GM19452 (cell line): ENCODE measurements around the gene GPR32.
"Not testable (repeated sequence)": the region's sequence is repeated elsewhere in the genome, so short reads cannot be mapped to it uniquely, and the experiment has no call there.

Experiments
- ATAC-seq: cut with Tn5 transposase; IDR thresholded peaks from one replicate; pipeline ENCODE4 v1.9.1; 2021; ENCODE audit not compliant: unreplicated experiment

Gene GPR32

GRCh38 chr19:50770164-50770563 is at the start of gene GPR32:
Gene GPR32 (plus strand): TSS chr19:50770464. CDS start chr19:50770601, 137 bp downstream.
- not testable (repeated sequence) for ATAC-seq

- ATAC-seq = no peak
Observed at GRCh38 chr19:50720921-50721381, 49.3 kb upstream of the GPR32 start.

DNA sequence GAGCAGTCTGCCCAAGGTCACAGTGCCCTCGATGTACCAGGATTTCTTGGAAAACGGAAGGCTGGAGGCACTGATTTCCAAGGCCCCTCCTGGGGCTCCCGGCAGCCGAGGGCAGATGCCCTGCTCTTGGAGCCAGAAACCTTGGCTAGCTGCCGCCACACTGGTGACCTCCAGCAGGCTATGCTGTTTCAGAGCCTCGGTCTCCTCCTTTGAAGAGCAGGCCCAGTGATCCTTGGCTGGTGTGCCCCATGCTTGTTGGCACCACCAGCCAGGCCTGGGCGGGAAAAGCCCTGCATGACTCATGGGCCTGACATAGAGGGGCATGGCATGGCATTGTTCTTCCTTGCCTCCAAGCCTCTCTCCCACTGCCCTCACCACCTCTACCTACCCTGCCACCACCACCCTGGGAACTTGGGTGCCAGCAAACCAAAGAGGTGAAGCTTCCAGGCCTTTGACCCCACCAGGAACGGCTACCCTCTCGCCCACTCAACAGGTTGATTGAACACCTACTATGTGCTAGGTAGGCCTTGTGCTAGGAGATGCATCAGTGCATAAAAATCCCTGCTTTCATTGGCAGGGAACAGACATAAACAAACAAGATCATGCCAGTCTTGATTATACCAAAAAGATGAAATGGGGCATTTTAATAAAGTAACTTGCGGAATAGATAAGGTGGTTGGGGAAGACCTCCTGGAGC is 48.7 kb upstream of the GPR32 start:
- ATAC-seq = no peak

DNA sequence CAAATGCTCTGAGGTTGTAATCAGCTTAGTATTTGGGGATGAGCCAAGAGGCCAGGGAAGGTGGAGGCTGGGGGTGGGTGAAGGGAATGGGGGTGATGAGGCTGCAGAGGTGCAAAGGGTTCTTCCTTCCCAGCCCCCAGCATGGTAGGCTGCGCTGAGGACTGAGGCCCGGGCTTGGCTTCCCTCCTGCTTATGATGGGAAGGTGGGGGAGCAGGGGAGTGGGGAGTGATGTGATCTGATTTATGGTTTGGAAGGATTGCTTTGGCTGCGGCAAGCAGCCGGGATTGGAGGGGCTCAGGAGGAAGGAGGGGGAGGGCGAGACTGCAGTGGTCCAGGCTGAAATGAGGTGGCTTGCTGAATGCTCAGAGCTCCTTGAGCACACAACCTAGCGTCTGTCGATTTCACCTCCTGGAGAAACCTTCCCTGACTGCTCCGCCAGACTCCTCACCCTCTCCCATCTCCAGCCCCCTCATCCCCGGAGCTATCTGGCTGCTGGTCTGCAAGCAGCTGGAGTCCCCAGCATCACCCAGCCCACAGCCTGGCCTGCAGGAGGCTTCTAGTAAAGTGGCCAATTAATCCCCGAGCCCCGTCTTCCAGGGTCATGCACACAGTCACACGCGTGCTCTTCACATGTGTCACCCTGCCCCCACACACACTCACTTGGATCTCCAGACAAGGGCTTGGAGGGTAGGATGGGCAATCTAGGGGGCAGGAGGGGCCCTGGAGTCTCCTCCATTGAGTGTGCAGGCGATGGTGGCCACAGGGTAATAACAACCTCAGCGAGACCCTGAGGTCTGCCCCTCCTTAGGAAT is 47.9 kb upstream of the GPR32 start:
- no peak for ATAC-seq

DNA sequence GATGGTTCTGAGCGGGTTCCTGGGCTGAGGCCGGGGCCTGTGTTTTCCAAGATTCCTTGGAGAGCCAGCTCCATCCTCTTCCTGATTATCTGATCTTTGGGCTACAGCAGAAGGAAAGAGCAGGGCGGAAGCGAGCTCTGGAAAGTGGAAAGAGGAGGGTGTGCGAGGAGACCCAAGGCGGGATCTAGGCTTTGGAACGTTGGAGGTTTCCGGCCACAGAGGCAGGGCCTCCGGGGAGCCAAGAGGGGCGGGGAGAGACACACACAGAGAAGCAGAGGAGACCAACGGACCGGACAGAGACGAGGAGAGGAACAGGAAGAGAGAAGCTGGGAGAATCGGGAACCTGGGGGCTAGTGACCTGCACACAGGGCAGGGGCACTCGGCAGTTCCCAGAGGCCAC is 47.2 kb upstream of the GPR32 start, which contains the start of gene CLEC11A:
TSS of gene CLEC11A (plus strand) at position 296 of the 400 bp plus-strand sequence. CDS start 162 bp downstream, outside the sequence.
- ATAC-seq = no peak

DNA sequence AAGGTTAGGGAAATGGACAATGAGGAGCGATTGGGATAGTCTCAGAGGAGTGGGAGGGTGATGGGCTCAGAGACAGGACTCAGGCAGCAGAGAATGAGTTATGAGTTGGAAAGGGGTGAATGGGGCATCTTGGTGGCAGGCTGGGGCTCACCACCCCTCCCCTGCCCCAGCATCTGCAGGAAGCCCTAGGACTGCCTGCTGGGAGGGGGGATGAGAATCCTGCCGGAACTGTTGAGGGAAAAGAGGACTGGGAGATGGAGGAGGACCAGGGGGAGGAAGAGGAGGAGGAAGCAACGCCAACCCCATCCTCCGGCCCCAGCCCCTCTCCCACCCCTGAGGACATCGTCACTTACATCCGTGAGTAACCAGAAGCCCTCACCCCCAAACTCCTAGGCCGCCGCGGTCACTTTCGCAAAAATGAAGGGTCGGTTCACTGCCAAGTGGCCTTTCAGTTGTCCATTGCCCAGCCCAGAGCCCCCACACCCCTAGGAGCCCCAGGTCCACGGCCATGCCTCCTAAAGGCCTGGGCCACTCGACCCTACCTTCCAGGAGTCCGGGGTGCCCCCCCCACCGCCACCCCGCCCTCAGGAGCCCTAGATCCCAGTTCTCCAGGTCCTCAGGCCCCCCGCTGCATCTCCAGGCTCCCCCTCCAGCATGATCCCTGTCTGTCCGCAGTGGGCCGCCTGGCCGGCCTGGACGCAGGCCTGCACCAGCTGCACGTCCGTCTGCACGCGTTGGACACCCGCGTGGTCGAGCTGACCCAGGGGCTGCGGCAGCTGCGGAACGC is 46.3 kb upstream of the GPR32 start:
- no peak for ATAC-seq

DNA sequence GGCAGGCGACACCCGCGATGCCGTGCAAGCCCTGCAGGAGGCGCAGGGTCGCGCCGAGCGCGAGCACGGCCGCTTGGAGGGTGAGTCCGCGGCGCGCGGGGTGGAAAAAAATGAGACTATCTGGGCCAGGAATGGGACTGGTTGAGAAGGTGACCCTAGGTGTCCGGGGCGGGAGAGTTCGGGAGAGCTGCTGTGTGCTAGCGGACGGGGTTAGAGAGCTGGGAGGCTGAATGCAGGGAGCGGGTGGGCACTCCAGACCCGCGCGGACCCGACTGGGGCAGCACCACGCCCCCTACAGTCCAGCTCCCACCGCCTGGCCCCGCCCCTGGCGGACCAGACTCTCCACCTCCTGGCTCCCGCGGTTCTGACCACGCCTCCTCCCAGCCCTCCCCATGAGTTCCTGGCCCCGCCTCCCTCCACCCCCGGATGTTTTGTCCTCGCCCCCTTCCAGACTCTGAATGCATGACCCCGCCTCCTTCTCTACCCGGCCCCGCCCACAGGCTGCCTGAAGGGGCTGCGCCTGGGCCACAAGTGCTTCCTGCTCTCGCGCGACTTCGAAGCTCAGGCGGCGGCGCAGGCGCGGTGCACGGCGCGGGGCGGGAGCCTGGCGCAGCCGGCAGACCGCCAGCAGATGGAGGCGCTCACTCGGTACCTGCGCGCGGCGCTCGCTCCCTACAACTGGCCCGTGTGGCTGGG is 45.6 kb upstream of the GPR32 start:
- ATAC-seq = peak; percentile 69

DNA sequence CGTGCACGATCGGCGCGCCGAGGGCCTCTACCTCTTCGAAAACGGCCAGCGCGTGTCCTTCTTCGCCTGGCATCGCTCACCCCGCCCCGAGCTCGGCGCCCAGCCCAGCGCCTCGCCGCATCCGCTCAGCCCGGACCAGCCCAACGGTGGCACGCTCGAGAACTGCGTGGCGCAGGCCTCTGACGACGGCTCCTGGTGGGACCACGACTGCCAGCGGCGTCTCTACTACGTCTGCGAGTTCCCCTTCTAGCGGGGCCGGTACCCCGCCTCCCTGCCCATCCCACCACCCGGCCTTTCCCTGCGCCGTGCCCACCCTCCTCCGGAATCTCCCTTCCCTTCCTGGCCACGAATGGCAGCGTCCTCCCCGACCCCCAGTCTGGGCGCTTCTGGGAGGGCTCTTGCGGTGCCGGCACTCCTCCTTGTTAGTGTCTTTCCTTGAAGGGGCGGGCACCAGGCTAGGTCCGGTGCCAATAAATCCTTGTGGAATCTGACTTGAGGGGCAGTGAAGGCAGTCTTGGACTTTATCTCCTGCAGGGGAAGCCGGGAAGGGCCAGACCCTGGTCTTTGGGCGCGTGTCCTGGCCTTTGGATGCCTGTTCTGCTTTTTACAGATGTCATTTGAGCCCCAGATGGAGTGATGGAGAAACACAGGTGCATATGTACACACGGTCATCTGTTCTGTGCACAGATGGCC is 44.9 kb upstream of the GPR32 start:
- no peak for ATAC-seq

GRCh38 chr19:50725911-50726230 is 44.4 kb upstream of the GPR32 start:
- no peak for ATAC-seq

GRCh38 chr19:50728084-50728737 is 42.1 kb upstream of the GPR32 start:
- ATAC-seq = no peak

GRCh38 chr19:50729894-50730293 is 40.4 kb upstream of the GPR32 start:
- no peak for ATAC-seq

DNA sequence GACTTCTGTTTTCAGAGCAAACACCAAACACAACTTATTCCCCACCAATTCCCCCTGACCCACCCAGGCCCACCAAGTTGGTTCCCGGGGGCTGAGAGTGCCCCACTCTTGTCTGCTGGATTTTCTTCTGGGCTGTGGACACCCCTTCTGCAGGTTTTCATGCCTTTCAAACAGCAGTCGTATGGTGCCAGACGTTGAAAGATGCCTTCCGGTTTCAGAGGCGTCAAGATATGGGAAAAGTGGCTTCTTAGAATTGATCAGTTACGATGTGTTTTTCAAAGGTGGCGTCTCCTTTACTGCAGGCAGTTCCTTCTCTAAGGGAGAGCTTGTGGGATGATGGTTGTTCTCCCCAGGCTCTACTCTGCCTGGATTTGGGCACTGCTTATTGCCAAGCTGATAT is 34.4 kb upstream of the GPR32 start:
- ATAC-seq = no peak

DNA sequence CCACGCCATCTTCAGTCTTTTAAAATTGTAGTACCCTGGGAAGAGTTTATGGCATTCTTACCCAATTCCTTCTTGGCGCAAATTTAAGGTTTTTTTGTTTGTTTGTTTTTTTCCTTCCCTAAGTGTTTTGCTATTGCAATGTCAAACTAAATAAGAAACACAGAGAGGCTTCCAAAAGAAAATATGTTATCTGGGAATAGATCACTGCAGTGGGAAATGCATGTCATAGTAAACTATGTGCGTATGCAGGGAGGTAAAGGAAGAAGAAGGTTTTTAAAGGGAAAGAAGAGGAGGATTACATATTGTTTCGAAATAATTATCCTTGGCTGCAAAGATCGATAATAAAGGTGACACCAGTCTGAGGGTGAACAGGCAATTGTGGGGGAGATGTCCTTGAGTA is 33.9 kb upstream of the GPR32 start:
- ATAC-seq = no peak

GRCh38 chr19:50739132-50739913 is 30.9 kb upstream of the GPR32 start:
- no peak for ATAC-seq

GRCh38 chr19:50739914-50740426 is 30.3 kb upstream of the GPR32 start:
- ATAC-seq = no peak

GRCh38 chr19:50741179-50741933 is 28.9 kb upstream of the GPR32 start:
- no peak for ATAC-seq

DNA sequence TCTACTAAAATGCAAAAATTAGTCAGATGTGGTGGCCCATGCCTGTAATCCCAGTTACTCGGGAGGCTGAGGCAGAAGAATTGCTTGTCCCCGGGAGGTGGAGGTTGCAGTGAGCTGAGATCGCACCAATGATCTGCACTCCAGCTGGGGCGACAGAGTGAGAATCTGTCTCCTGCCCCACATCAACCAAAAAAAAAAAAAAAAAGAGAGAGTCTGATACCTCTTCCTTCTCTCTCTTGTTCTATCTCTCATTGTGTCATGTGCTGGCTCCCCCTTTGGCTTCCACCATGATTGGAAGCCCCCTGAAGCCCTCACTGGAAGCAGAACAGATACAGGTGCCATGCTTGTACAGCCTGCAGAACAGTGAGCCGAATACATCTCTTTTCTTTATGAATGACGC is 26.7 kb upstream of the GPR32 start:
- no peak for ATAC-seq

GRCh38 chr19:50745221-50745620 is 25.0 kb upstream of the GPR32 start:
- no peak for ATAC-seq
